Upper lobe of left lung (tissue), 6 donors: ENCODE results near the gene PLA2G4A. TPM values are rescaled to one million over a fixed set of nuclear protein-coding genes. Genes with fewer than 3 reads are reported as not detected.

ENCODE experiments used
- ATAC-seq, 2 donors: fragments of 200-7000 bp; cut with Tn5 transposase; one replicate each; pipeline ENCODE4 v1.9.1; 2022; ENCODE audit warnings: mild to moderate bottlenecking in 2 of 2, moderate library complexity in 2 of 2; ENCODE audit not compliant: low FRiP score in 2 of 2
- DNase-seq, 2 donors: peaks; one replicate each; pipeline ENCODE4 v3.0.0-alpha.2; 2019 to 2020
- H3K27ac ChIP-seq, 4 donors: fragments of 200-600 bp; sonication (generic); one replicate each; pipeline ENCODE4 v1.5.1; 2016 to 2019
- H3K27me3 ChIP-seq, 4 donors: fragments of 200-600 bp; sonication (generic); one replicate each; pipeline ENCODE4 v1.5.1; 2017 to 2019
- H3K36me3 ChIP-seq, 4 donors: fragments of 200-600 bp; sonication (generic); one replicate each; pipeline ENCODE4 v1.5.1; 2016 to 2019
- H3K4me1 ChIP-seq, 4 donors: fragments of 200-600 bp; sonication (generic); one replicate each; pipeline ENCODE4 v1.5.1; 2018 to 2019
- H3K4me3 ChIP-seq, 4 donors: fragments of 200-600 bp; sonication (generic); one replicate each; pipeline ENCODE4 v1.5.1; 2017 to 2019; ENCODE audit warnings: mild to moderate bottlenecking in 2 of 4, moderate library complexity in 1 of 4
- H3K9me3 ChIP-seq, 4 donors: fragments of 200-600 bp; sonication (generic); one replicate each; pipeline ENCODE4 v1.5.1; 2018 to 2019
- EP300 ChIP-seq, 4 donors: sonication (generic); formaldehyde crosslinking; IDR thresholded peaks; one replicate each; pipeline ENCODE4 v1.5.1; 2017; ENCODE audit warnings: antibody characterized with exemption in 4 of 4, control low read depth in 2 of 4
- POLR2A ChIP-seq, 4 donors: fragments of 450-650 bp; IDR thresholded peaks; one replicate each; pipeline ENCODE4 v1.5.1; 2016 to 2017; ENCODE audit warnings: antibody characterized with exemption in 4 of 4, mild to moderate bottlenecking in 2 of 4
- POLR2AphosphoS5 ChIP-seq, 2 donors: sonication (generic); formaldehyde crosslinking; IDR thresholded peaks; one replicate each; pipeline ENCODE4 v1.5.1; 2017; ENCODE audit warnings: antibody characterized with exemption in 2 of 2
- WGBS, 2 donors: methylation state at CpG; one replicate each; pipeline ENCODE4 v1.1.5; 2017 to 2018; 5-methylcytosine and 5-hydroxymethylcytosine counted together
- total RNA-seq, 6 donors: library from RNA; depleted of rRNA in 4 of 6; stranded (reverse); fragments of >200 nt in 4 of 6; gene quantifications; one replicate each; pipeline versions ENCODE4 v1.1.0 to v1.2.1, GENCODE V29; 2016 to 2021
- TF ChIP-seq, protein P1 (sequence below), 6 experiments: fragments of 450-650 bp in 4 of 6; fragments of 200-600 bp in 2 of 6; sonication (generic) in 2 of 6; IDR thresholded peaks; one replicate each; pipeline ENCODE4 v1.5.1; 2016 to 2019; ENCODE audit warnings: antibody characterized with exemption in 6 of 6
- donor health status: DM: no; HTN: no; CAD: no; lungs with moderate emphysema.
- donor health status: DM: no; HTN: yes; CAD: no; lungs with severe emphysema.

Gene PLA2G4A
- total RNA-seq, 6 donors from 2014 or later = 2.1 to 11.8 (median 7.5) TPM

DNA sequence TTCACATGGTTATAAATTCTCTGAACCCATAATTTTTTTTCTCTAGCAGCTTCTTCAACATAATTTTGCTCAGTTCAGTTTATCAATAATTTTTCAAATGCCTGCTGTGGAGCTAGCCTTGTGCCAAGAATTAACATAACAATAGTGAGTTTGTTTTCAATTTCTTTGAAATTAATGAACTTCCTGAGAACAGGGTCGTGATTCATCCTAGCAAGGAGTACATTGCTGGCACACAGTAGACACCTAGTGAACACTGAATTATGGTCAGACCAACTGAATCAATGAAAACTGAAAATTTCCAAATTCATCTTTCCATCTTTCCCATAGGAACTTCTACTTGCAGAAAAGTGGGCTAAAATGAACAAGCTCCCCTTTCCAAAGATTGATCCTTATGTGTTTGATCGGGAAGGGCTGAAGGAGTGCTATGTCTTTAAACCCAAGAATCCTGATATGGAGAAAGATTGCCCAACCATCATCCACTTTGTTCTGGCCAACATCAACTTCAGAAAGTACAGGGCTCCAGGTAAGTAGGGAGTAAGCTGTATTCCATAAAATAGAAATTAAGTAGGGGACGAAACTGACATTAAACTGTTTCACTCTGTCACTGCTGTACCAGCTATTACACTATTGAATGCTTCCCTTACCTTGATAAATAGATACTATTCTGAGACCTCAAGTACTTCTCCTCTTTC lies 148.7 kb downstream of the PLA2G4A start:
- Histone ChIP-seq H3K4me3 (no peak overlapping the region), H3K4me1 (peaks cover 0 to 5% (median 0%) of the 10 kb centered on the region in 4 donors), H3K27me3 (no peaks in the 10 kb centered on the region), H3K36me3 (no peaks in the 10 kb centered on the region), H3K9me3 (no peaks in the 10 kb centered on the region), H3K27ac (no peak overlapping the region)
- WGBS, 2 donors = 74 to 80% methylated on average over 3 of the region's 3 CpGs
- ATAC-seq (no peak), DNase-seq (no peak)
- no peak for TF ChIP-seq POLR2A (IDR thresholded peaks at IDR 0.05)
- TF ChIP-seq, protein P1, sequence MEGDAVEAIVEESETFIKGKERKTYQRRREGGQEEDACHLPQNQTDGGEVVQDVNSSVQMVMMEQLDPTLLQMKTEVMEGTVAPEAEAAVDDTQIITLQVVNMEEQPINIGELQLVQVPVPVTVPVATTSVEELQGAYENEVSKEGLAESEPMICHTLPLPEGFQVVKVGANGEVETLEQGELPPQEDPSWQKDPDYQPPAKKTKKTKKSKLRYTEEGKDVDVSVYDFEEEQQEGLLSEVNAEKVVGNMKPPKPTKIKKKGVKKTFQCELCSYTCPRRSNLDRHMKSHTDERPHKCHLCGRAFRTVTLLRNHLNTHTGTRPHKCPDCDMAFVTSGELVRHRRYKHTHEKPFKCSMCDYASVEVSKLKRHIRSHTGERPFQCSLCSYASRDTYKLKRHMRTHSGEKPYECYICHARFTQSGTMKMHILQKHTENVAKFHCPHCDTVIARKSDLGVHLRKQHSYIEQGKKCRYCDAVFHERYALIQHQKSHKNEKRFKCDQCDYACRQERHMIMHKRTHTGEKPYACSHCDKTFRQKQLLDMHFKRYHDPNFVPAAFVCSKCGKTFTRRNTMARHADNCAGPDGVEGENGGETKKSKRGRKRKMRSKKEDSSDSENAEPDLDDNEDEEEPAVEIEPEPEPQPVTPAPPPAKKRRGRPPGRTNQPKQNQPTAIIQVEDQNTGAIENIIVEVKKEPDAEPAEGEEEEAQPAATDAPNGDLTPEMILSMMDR (IDR thresholded peaks at IDR 0.05) = no peak
- no peak for TF ChIP-seq EP300 (IDR thresholded peaks at IDR 0.05)
- no peak for TF ChIP-seq POLR2AphosphoS5 (IDR thresholded peaks at IDR 0.05)

DNA sequence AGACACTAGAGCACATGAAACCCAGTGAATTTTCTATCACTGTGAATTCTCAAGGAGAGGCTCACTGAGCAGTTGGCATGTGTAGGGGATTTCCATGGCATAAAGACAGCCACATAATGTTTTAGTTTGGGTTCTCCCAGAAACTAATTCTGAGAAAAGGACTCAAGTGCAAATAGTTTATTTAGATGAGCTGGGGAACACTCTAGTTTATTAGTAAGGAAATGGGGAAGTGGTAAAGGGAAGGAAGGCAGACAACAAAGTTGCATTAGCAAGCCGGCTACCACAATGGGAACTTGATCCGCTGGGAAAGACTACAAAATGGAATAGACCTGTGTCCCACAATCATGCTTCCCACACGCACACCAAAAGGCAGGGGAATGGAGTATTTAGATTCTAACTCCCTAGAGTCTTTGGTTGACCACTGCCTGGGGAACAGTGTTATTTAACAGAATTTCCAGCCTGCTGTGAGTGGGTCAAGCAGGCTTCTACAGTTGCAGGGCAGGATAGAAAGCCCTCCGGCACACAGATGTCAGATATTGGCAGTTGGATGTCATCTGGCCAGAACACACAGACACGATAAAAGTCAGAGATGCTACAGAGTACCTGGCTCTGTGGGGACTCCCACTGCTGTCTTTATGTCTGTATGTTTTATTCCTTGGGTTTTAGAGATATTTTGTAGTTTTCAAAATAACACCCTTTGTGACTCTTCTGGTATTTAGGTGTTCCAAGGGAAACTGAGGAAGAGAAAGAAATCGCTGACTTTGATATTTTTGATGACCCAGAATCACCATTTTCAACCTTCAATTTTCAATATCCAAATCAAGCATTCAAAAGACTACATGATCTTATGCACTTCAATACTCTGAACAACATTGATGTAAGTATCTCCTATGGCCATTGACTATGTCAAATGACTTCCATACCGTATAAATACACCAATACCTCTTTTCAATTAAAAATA lies 150.1 kb downstream of the PLA2G4A start:
- H3K36me3 ChIP-seq = no peaks in the 10 kb centered on the region
- ATAC-seq = peak in 1 of 2 donors; percentile 59
- peak in 1 of 2 donors; percentile 39 for DNase-seq
- H3K27me3 ChIP-seq = no peaks in the 10 kb centered on the region
- no peak overlapping the region for H3K27ac ChIP-seq
- 65 to 75% methylated on average over 7 of the region's 7 CpGs for WGBS, 2 donors
- no peak overlapping the region for H3K4me3 ChIP-seq
- H3K9me3 ChIP-seq = no peaks in the 10 kb centered on the region
- no peak for TF ChIP-seq POLR2A (IDR thresholded peaks at IDR 0.05)
- no peak for TF ChIP-seq POLR2AphosphoS5 (IDR thresholded peaks at IDR 0.05)
- TF ChIP-seq EP300 (IDR thresholded peaks at IDR 0.05) = no peak
- TF ChIP-seq, protein P1 (IDR thresholded peaks at IDR 0.05) = no peak
- H3K4me1 ChIP-seq = peaks cover 0 to 7% (median 0%) of the 10 kb centered on the region in 4 donors

DNA sequence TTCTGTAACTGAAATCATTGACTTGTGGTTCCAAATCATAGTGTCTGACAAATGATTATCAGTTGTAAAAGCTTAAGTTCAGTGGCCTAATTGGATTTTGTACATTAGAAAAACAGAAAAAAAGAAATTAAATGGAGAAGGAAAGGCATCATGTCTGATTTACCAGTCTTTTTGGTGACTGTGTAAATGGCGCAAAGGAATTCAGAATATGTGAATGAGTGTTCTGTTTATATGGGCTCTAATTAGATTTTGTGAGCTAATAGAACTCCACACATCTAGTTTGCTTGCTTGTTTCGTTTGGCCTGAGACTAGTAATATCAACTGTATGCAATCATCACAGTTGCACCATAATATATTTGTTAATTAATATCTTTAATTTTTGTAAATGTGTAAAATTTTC lies 151.7 kb downstream of the PLA2G4A start:
- no peaks in the 10 kb centered on the region for H3K36me3 ChIP-seq
- ATAC-seq (no peak), DNase-seq (no peak)
- H3K27ac ChIP-seq = no peak overlapping the region
- no peak for TF ChIP-seq POLR2A (IDR thresholded peaks at IDR 0.05)
- no peak for TF ChIP-seq EP300 (IDR thresholded peaks at IDR 0.05)
- TF ChIP-seq, protein P1 (IDR thresholded peaks at IDR 0.05) = no peak
- TF ChIP-seq POLR2AphosphoS5 (IDR thresholded peaks at IDR 0.05) = no peak
- H3K27me3 ChIP-seq = no peaks in the 10 kb centered on the region
- no peaks in the 10 kb centered on the region for H3K9me3 ChIP-seq
- WGBS, 2 donors = 89 to 94% methylated on average over 2 of the region's 2 CpGs
- peaks cover 0 to 2% (median 0%) of the 10 kb centered on the region in 4 donors for H3K4me1 ChIP-seq
- no peak overlapping the region for H3K4me3 ChIP-seq

DNA sequence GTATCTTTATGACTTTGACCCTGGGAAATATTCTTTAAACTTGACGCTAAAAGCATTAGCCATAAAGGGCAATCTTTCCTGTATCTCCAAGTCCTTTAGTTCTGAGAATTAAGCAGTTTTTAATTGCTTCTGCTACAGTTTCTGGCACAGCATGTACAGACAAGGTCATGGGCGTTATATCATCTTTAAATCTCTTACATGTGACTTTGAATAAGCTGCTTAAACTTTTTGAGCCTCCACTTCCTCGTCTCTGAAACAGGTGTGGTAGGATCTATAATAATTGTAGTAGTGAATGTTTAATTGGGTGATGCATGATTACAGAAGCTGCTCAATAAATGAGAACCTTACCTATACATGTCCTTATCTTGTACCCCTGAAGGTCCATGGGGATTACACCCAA lies 153.4 kb downstream of the PLA2G4A start:
- DNase-seq = no peak
- no peak overlapping the region for H3K27ac ChIP-seq
- no peak overlapping the region for H3K4me3 ChIP-seq
- WGBS, 2 donors = 67 to 74% methylated on average over 3 of the region's 3 CpGs
- no peak for TF ChIP-seq EP300 (IDR thresholded peaks at IDR 0.05)
- TF ChIP-seq, protein P1 (IDR thresholded peaks at IDR 0.05) = no peak
- no peak for TF ChIP-seq POLR2AphosphoS5 (IDR thresholded peaks at IDR 0.05)
- TF ChIP-seq POLR2A (IDR thresholded peaks at IDR 0.05) = no peak
- no peaks in the 10 kb centered on the region for H3K36me3 ChIP-seq
- H3K27me3 ChIP-seq = no peaks in the 10 kb centered on the region
- no peaks in the 10 kb centered on the region for H3K9me3 ChIP-seq
- no peak for ATAC-seq
- H3K4me1 ChIP-seq = peaks cover 0 to 2% (median 0%) of the 10 kb centered on the region in 4 donors
